Lung microvascular endothelial cell (primary cell): ENCODE data around the gene WDR75. TPM values are rescaled to one million over a fixed set of nuclear protein-coding genes. Genes with fewer than 3 reads are reported as not detected.
"Not testable (repeated sequence)": the region's sequence is repeated elsewhere in the genome, so short reads cannot be mapped to it uniquely, and the experiment has no call there.

Experiments
- DNase-seq, 2 donors: peaks; one replicate each; pipeline versions ENCODE4 v3.0.0 to v3.0.0-alpha.2; 2010; ENCODE audit warnings: low read depth in 2 of 2
- total RNA-seq: library from RNA; depleted of rRNA; stranded (reverse); fragments of >200 nt; gene quantifications from 2 replicates; pipeline ENCODE4 v1.2.1, GENCODE V29; 2014

WDR75 gene
- total RNA-seq = 37.0 and 44.4 TPM in 2 replicates

DNA sequence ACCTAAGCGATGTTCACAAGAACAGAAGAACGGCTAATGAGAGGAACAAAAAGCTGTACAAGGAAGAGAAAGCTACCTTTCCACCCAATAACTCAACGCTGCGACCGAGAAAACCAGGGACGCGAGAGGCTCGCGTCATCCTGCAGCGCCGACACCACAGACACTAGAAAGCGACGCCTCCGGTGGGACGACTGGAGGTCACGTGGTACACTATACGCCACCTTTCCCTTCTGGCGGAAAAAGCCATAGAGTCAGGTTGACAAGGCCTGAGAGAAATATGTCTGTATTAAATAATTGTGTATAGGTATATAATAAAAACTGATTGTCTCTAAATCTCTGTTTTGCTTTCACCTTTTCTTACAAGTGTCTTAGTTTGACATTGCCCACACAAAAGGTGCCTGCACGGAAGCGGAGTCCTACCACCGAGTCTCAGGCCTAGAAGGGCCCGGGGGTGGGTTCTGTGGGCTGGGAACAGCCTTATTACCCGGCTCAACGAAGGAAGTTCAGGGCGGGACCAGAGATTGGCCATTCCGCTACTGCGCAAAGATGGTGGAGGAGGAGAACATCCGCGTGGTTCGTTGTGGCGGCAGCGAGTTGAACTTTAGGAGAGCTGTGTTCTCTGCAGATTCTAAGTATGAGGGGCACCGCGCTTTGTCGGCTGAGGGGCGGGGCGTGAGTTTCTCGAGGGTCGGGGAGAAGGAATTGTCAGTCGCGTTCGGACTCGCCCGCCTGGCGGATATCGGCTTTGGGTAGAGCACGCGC is at the start of gene WDR75:
TSS of gene WDR75 (plus strand) at position 528 of the 762 bp plus-strand sequence. CDS start at position 547, 19 bp downstream.
- peak; percentile 96 to 97 for DNase-seq

DNA sequence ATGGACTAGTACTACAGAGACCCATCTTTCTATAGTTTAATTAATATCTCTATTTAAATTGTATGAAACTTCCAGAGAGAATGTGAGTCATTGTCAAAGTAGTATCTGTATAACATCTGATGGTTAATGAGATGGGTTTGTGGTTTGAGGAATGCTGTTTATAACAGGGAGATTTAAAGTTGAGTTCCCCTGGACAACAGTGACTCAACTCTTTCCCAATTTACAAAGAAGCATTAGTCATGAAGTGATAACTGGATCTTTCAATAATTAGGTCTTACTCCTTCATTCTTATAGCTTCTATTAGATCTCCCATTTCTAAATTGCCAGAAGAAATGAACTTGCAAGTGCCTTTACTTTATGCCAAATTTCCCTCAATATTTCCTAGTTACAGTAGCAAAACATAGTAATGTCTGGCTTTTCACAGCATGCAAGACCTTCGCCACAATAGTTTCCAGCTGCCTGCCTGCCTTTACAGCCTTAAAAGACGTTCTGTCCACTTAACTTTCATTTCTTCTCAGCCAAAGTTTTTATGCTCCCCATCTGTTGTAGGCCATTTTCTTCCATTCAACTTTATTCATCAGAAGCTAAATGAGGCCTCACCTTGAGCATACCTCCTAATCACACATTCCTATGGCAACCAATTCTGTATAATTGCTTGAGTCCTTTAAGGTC is 47.7 kb upstream of the WDR75 start:
- peak in 1 of 2 donors; percentile 88 for DNase-seq

- DNase-seq = no peak
These were observed 46.7 kb upstream of the WDR75 start for GRCh38 chr2:189394525-189394924.

GRCh38 chr2:189402932-189403331 is 38.3 kb upstream of the WDR75 start:
- DNase-seq = no peak

DNA sequence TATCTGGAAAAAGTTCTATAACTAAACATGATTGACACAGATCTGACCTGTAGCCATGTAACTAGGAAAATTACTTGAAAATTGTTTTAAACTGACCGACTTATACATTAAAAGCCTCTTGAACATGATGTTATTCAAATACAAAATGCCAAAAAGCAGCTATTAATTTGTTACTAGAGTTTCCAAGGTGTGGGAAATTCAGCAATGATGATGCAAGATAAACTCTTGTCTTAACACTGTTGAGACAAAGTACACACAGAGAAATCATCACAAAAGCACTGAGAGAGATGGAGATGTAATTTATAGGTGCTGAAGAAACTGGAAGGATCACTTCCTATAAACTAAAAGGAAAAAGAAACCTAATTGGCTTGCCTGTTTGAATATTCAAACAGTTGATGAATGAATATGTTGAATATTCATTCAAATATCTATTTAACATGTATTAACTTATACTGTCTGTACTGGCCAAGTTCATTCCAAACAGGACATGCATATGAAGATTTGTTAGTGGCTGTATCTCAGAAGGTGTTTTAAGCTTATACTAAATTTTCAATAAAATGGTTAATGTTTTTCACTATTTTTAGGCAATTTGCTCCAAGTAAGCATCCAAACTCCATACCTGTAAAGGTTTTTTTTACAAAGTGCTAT is 34.6 kb upstream of the WDR75 start:
- DNase-seq = no peak

- peak in 1 of 2 donors; percentile 61 for DNase-seq
These were observed 33.7 kb upstream of the WDR75 start for GRCh38 chr2:189407281-189408209.

- DNase-seq = peak in 1 of 2 donors; percentile 58
These were observed 33.0 kb upstream of the WDR75 start for GRCh38 chr2:189408294-189408693.

- DNase-seq = no peak
These were observed 32.1 kb upstream of the WDR75 start for GRCh38 chr2:189409131-189409530.

- DNase-seq = no peak
These were observed 31.6 kb upstream of the WDR75 start for GRCh38 chr2:189409647-189410046.

DNA sequence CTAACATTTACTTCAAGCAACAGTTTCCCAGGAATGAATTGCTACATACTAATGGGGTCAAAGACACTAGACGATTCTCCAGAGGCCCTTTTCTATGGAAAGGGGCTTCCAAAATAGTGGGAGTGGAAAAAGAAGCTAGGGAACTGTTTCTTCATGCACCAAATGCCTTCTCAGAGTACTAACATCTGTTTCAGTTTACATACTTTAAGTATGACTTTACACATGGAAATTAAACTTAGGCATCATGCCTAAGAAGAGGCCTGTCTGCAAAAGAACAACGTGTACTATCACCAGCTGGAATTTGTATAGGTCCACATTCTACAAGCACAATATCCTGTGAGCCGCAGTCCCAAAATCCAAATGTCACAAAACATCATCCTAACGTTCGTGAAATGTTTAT is 29.4 kb upstream of the WDR75 start:
- DNase-seq = peak in 1 of 2 donors; percentile 33

- DNase-seq = peak; percentile 68 to 77
These were observed 28.8 kb upstream of the WDR75 start for GRCh38 chr2:189412330-189412953.

DNA sequence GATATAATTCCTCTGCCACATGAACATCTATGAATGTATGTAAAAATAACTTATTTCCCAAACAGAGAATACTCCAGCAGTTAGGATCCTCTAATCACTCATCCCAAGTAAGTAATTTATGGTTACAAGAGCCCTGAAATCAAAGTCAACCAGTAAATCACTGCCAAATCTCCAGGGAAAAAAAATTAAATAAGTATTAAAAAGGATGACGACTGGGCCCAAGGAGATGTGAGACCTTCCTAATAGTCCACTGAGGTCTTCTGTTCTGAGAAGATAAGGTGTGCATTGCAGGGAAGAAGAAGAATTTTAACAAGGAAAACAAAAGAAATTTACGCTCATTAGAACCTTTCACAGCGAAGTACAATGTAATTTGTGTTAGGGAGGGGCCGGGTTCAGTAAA is 28.0 kb upstream of the WDR75 start:
- DNase-seq = no peak

- DNase-seq = peak in 1 of 2 donors; percentile 69
These were observed 19.6 kb upstream of the WDR75 start for GRCh38 chr2:189421644-189422043.

DNA sequence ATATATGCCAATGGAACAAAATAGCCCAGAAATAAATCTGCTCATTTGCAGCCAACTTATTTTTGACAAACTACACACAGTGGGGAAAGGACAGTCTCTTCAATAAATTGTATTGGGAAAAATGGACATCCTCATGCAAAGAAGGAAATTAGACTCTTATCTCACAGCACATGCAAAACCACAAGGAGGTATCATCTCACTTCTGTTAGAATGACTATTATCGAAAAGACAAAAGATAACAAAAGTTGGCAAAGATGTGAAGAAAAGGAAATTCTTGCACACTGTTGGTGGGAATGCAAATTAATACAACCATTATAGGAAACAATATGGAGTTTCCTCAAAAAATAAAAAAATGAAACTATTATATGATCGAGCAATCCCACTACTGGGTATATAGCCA is 16.3 kb upstream of the WDR75 start:
- no peak for DNase-seq

GRCh38 chr2:189425676-189426075 is 15.6 kb upstream of the WDR75 start:
- peak in 1 of 2 donors; percentile 59 for DNase-seq

GRCh38 chr2:189426886-189427285 is 14.4 kb upstream of the WDR75 start:
- no peak for DNase-seq

DNA sequence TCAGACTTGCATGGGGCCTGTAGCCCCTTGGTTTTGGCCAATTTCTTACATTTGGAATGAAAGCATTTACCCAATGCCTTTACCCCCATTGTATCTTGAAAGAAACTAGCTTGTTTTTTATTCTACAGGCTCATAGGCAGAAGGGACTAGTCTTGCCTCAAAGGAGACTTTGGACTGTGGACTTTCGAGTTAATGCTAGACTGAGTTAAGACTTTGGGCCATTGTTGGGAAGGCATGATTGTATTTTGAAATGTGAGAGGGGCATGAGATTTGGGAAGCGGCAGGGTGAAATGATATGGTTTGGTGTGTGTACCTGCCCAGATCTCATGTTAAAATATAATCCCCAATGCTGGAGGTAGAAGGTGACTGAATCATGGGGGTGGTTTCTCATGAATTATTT is 13.4 kb upstream of the WDR75 start:
- no peak for DNase-seq

- DNase-seq = not testable (repeated sequence)
These were observed 10.8 kb upstream of the WDR75 start for GRCh38 chr2:189430448-189430847.

DNA sequence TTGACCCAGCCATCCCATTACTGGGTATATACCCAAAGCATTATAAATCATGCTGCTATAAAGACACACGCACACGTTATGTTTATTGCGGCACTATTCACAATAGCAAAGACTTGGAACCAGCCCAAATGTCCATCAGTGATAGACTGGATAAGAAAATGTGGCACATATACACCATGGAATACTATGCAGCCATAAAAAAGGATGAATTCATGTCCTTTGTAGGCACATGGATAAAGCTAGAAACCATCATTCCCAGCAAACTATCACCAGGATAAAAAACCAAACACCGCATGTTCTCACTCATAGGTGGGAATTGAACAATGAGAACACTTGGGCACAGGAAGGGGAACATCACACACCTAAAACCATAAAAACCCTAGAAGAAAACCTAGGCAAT is 5.5 kb upstream of the WDR75 start:
- DNase-seq = not testable (repeated sequence)

GRCh38 chr2:189437926-189438325 is 3.3 kb upstream of the WDR75 start:
- no peak for DNase-seq

DNA sequence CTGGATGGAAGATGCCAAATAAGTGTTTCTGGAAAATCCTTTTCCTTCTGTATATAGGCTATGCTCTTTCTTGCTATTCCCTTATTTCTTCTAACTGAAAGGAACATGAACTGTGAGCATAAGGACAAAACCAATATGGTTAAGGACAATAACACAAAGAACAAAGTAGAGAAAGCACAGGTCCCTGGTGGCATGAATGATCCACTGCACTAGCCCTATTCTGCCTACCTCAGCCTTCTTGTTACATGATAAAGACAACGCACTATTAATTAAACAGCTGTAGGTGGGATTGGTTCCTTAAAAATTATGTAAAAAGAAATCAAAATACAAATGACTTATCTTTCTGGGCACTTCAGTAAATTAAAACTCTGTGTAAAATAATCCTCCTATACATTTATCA is 1.9 kb upstream of the WDR75 start:
- peak in 1 of 2 donors; percentile 6 for DNase-seq
